NCI-H187 treated with DMSO at 0.1 percent for 48 hours (cell line): Measurements from ENCODE around the gene KLC4.
"Not testable (repeated sequence)": the region's sequence is repeated elsewhere in the genome, so short reads cannot be mapped to it uniquely, and the experiment has no call there.

Source experiments
- DNase-seq: peaks from one replicate; lab custom pipeline; 2025; lab: John Stamatoyannopoulos, UW

Gene KLC4

GRCh38 chr6:43093436-43094289, 34.2 kb downstream of the KLC4 start:
- DNase-seq: no peak

DNA sequence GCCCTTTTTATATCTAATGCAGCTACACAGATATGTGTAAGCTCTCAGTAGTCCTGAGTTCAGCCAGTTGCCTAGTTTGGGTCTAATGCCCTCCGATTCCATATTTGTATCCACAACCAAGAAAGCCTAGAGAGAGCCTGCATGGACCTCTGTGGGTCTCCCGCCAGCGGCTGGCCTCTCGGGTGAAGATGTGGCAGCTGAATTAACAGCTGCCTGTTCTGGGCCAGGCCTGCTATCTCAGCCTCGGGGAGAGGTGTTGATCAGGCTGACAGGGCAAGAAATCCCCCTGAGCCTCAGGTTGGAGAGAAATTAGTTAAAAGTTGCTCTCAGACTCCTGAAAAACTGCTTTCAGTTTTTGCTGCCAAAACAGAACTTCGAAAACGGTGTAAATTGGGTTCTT, 36.5 kb downstream of the KLC4 start:
- no peak for DNase-seq

DNA sequence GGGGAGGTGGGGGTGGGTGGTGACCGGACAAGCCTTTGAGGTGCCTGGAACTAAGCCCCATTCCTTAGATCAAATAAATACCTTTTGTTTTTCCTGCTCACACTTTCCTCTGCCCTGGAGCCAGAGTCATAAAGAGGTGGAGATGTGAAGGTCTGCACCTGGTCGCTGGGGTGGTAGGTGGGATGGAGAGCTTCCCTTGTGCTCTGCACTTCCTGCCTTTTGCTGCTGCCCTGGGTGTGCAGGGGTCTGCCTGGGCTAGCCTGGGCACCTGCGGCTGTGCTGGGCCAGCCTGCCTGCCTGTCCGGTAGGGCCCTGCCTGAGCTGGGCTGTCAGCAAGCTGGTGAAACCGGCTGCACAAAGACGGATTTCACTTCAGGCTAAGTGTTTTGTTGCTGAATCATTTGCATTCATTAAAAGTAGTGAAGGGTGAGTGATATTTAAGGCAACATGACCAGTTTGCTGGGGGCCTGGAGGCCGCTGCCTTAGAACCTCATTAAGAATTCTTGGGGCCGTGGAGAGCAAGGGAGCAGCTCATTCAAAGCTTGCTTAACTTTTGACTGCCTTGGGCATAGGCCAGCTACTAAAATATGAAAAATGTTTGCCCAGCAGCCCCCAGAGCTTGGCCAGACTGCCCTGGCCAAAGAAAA, 37.1 kb downstream of the KLC4 start:
- DNase-seq: no peak

DNA sequence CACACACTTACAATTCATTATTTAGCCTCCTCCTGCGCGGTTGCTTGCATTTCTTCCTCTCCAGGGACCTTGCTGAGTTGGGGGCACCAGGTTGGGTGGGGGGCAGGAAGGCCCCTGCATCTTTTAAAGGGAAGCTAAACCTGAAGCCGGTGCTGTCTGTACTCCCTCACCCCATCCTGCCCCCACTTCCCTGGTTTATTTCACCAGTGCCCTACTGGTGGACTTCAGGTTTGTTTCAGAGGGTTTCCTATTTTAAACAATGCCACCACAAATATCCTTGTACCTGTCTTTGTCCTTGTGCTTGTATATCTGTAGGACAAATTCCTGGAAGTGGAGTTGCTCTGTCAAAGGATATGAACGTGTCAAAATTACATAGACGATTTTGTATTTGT, 37.7 kb downstream of the KLC4 start:
- no peak for DNase-seq

DNA sequence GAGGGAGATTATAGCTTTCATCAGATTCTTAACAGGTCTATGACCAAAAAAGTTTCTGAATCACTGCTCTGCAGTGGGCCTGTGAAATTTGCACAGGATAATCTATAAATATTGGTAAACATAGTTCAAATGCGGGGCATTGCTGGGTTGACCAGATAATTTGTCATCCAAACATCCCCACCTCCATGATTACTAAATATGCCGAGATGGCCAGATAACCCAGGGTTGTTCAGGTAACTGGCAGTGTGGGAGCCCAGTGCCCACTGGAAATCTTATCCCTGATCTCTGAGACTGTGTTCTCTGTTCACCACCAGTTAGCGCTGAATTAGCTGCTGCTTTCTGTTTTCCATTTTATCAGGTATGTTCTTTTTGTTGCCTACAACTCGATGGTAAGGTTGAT, 38.1 kb downstream of the KLC4 start:
- DNase-seq: no peak

DNA sequence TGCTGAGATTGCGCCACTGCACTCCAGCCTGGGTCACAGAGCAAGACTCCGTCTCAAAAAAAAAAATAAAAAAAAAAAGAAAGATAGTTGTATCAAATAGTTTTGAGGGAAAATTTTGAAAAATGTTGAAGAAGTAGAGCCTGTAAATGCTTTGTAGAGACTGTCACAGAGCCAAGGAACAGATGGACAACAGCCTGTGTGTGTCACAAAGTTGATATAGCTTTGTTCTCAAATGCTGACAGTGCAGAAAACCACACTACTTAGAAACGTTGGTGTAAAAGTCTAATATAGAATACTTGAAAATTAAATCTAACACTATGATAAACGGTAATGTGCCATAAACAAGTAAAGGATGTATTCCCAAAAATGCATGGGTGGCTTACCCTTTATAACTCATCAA, 42.1 kb downstream of the KLC4 start:
- no peak for DNase-seq

GRCh38 chr6:43103253-43103876, 43.9 kb downstream of the KLC4 start:
- DNase-seq: no peak

DNA sequence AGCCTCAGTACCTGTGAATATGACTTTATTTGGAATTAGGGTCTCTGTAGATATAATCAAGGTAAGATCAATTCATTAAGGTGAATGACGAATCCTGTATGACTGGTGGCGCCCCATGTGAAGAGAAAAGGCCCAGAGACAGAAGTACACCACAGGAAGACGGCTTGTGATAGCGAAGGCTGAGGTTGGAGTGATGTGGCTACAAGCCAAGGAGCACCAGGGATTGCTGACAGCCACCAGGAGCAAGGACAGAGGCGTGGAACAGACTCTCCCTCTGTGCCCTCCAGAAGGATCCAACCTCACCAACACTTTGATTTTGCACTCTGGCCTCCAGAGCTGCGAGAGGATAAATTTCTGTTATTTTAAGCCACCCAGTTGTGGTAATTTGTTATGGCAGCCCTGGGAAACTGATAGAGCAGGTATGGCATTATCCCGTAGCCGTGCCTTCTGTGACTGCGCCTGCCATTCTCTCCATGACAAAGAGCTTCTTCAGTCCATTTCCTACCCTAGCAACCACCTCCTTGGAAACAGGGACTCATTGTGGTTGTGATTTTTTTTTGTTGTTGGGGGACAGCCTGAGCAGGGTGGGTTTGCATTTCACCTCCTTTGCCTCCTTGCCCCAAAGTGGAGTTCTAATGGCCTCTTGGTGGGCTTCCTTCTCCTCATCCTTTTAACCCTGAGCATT, 46.2 kb downstream of the KLC4 start:
- no peak for DNase-seq

- DNase-seq: no peak
These were observed 48.1 kb downstream of the KLC4 start for GRCh38 chr6:43107344-43108062.

DNA sequence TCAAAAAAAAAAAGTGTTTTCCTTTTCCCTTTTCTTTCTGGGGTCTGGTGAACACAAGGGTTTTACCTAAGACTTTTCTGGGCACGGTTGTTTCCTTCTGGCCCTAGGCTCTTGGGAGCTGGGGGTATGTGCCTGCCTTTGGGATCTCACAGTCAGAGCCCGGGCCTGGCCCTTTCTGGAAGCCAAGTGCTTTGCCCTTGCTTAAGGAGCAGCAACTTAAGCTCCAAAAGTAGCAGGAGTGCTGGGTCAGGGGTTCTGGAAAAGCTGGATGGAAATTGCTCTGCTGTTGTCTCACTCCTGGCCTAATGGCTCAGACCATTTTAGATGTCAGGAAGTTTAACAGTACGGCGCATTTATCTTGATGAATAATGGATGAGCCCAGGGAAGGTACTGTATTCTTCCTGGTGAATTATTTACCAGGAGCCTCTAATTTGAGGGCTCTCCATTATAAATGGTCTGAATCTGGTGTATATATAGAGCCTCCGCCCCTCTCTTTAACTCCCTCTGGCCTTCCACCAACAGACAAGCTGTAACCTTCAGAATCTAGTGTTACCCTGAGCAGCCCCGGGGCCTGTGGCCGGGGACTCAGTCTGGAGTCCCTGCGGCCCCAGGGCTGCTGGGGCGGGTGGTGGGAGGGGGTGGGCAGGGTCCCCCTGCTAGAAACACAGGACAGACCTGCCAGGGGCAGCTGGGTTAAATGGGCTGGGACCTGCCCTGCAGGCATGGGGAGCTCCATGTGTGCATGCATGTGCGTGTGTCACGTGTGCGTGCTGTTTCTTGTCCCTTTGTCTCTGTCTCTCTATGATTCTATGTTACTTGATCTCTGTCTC, 54.2 kb downstream of the KLC4 start:
- peak; percentile 85 for DNase-seq

- DNase-seq: no peak
These were observed 55.9 kb downstream of the KLC4 start for GRCh38 chr6:43115365-43115764.

DNA sequence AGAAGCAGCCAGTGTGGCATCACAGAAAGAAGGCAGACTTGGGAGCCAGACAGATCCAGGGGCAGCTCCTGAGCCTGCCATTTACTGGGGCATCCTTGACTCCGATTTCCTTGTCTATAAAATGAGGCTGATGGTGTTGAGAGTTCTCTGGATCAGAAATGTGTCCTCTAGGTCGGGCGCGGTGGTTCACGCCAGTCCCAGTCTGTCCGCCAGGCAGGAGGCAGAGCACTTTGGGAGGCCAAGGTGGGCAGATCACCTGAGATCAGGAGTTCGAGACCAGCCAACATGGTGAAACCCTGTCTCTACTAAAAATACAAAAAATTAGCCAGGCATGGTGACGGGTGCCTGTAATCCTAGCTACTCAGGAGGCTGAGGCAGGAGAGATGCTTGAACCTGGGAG, 58.0 kb downstream of the KLC4 start:
- not testable (repeated sequence) for DNase-seq

DNA sequence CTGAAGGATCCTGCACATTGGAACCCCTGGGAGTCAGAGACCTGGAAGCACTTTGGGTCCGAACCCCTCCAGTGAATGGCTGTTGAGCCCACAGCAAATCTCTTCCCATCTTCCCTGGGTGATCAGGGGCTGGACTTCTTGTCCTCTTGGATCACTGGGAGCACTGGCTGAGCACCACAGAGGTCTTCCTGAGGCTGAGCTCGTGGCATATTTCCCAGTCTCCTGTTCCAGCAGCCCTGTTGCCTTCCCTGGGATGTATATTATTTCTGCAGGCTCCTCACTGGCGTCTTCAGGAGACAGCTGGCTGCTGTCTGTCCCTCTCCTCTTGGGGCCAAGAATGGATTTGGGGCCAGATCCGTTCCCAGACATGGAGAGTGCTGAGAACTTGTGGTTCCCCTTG, 60.1 kb downstream of the KLC4 start:
- DNase-seq: no peak

- DNase-seq: no peak
These were observed 60.8 kb downstream of the KLC4 start for GRCh38 chr6:43120101-43120763.

- no peak for DNase-seq
These were observed 61.8 kb downstream of the KLC4 start for GRCh38 chr6:43120944-43121913.

DNA sequence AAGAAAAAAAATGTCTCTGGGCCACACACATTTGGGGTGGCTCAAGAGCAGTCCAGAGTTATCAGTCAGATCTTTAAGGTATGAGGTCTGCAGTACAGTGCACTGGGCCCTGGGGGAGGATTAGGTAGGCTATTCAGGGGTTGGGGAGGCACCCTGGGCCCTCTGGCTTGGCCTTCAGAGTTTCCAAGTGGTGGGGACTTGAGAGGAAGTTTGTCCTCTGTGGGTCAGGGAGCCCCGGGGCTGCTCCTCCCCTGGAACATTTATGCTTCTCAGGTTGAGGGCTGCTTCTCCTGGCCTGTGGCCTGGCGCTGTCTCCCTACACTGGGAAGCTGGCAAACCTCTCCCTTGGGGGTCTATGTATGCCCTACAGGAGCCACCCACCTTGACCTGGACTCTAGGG, 62.7 kb downstream of the KLC4 start:
- no peak for DNase-seq

DNA sequence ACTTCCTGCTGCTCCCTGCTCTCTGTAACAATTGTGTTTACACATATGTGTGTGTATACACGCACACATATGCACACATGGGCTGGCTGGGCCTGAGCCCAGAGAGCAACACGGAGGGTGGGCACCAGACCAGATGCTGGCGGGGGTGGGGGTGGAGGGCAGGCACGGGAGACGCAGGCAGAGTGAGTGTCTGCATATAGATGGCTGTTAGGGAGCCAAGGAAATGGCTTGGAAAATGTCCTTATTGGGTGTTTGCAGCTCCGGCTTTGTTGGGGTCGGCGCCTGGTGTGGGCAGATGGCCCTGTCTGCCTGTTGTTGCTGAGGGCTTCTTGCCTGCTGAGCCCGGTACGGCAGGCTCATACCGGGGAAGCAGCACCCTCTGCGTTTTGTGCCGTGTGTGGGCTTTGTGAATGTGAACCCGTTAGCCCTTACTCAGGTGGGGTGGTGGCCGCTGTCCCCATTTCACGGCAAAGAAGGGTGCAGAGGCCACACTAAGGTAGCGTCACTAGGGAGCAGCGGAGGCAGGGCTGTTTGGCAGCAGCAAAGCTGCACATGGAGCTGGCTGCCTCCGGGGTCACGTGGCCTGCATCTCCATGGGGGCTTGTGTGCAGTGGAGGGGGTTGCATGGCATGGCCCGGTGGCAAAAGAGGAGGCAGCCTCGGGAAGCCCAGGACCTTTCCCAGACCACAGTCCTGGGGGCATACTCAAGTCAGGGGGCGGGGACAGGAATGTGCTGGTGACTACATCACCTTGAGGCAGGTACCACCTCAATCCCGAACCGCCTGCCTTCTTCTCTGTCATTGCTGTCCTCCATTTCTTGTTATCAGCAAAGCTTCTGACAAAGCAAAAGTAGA, 64.3 kb downstream of the KLC4 start:
- DNase-seq: no peak

GRCh38 chr6:43124481-43124880, 65.0 kb downstream of the KLC4 start:
- no peak for DNase-seq
